Ovary (tissue), 3 donors: ENCODE results near the gene NAA35.

ENCODE experiments used
- CTCF ChIP-seq, 3 donors: fragments of 450-650 bp in 2 of 3; fragments of 200-600 bp in 1 of 3; IDR thresholded peaks; one replicate each; pipeline versions ENCODE4 v1.5.1 to v1.8.0; 2016 to 2022; ENCODE audit warnings: antibody characterized with exemption in 3 of 3, mild to moderate bottlenecking in 1 of 3
- EP300 ChIP-seq: sonication (generic); formaldehyde crosslinking; IDR thresholded peaks from one replicate; pipeline ENCODE4 v1.6.1; 2017; ENCODE audit warnings: antibody characterized with exemption
- POLR2A ChIP-seq: fragments of 450-650 bp; IDR thresholded peaks from one replicate; pipeline ENCODE4 v1.6.1; 2017; ENCODE audit warnings: antibody characterized with exemption, mild to moderate bottlenecking, moderate library complexity
- donor health status: DM: no; HTN: no; CAD: no.

- no peak for TF ChIP-seq EP300
- TF ChIP-seq CTCF (IDR thresholded peaks at IDR 0.05), result no peak
- no peak for TF ChIP-seq POLR2A
Observed at GRCh38 chr9:86040861-86041155, 99.9 kb downstream of the NAA35 start.
